ENCODE measurements around the gene PMPCA.
A peak's percentile ranks its signal among the peaks of the same experiment; 100 is the strongest.
"Not testable (repeated sequence)": the region's sequence is repeated elsewhere in the genome, so short reads cannot be mapped to it uniquely, and the experiment has no call there.

PMPCA gene

DNA sequence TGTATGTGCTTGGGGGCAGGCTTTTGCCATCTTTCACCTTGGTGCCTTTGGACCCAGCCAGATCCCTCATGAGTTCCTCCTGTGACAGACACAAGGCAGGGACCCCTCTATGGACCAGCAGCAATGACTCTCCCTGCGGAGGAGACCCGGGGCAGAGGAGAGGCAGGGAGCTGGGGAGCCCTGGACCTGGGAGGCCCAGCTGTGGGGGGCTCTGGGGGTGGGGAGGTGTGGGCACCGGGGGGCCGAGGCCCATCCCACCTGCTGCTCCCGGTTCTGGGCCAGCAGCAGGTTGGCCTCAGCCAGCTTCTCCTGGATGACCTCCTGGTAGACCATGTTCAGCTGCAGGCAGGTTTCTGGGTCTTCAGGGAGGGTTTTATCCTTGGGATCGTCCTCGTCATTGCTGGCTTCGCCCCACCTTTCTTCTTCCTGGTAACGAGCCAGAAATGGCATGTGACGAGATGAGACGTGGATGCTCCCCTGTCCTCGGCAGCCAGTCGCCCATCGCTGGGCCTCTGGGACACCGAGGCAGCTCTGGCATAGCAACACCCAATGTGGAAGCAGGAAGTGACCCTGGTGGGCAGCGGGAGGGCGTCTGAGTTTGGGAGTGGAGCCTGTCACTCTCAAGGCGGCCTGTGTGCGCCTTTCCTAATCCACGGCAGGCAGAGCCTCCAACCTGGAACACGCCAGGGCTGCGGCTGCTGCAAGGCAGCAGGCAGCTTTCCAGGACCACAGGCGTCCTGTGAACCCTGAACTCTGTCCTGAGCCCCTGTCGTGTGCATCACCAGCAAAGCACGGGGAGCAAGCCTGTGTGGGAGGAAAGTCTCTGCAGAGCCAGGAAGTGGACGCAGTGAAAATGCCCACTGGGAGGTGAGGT is 14.9 kb upstream of the PMPCA start:
- DNase-seq: no peak

DNA sequence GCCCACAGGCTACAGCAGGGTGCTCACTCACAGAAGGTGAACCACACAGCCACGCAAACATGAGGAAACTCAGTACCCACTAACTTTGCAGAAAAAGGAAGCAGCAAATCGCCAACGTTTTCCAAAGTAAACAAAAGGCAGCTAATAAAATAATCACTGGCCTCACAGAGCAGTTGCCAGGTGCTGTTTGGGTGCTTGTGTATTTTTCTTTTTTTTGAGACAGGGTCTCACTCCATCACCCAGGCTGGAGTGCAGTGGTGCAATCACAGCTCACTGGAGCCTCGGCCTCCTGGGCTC is 14.3 kb upstream of the PMPCA start:
- no peak for DNase-seq

DNA sequence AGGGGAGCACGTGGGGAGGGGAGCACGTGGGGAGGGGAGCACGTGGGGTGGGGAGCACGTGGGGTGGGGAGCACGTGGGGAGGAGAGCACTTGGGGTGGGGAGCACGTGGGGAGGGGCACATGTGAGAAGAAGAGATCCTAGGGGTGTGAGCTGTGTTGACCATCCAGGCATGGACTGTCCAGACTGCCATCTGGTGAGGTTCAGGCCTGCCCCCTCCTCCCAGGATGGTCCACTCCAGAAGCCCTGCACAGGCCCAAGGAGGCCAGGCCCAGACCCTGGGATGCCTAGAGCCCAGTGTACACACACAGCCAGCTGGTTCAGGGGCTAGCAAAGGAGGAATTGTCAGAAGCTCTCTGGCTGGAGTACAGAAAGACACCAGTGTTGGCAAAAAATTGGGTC is 12.8 kb upstream of the PMPCA start:
- no peak for DNase-seq

DNA sequence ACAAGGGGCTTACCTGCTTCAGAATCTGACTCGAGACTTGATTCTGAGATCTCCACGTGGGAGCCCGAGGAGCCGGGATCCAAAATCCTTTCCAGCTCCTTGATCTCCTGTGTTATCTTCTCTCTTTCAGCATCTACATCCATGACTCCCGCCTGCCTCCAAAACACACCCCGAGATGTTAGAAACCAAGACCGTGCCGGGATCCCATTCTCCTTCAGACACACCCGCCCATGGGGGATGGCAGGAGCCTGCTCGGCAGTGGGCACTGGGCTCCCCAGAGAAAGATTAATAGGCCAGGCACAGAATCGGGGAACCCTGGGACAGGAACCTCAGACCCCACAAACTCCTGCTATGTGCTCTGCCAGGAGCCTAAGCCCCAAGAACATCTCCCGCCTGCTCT is 12.2 kb upstream of the PMPCA start:
- no peak for DNase-seq

DNA sequence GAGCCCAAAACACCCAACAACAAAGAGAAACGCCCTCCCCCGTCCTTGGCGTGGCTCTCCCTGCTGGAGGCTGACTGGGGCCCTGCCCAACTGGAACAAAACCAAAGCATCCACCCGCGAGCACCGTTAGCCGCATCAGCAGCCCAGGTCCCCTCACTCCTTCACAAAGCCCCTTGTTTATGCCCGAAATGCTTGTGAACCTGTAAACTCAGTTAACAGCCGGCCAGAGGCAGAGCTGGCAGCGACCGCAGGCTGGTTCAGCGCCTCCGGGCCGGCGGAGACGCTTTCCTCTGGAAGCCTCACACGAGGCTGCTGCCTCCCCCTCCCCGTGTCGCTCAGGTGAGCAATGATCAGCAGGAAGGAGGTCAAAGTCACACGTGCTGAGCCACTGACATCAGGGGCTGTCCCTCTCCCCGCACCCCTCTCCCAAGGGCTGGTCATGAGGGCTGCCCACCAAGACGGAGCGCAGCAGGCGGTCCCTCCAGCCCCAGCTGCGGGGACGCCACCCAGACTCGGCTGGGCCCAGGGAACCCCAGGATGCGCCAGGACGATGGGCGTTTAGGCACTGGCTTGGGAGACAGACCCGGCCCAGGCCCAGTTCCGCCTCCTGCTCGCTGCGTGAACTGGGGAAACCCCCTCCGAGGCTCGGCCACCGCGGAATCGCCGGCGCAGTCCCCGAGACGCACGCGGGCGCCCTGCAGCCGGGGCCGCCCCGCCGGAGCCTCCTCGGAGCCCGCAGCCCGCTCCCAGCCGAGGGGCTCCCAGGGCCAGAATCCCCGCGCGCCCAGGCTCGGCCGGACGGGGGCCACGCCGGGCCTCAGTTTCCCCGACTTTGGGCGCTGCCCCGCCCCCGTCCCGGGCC is 11.1 kb upstream of the PMPCA start:
- DNase-seq: peak; percentile 20

DNA sequence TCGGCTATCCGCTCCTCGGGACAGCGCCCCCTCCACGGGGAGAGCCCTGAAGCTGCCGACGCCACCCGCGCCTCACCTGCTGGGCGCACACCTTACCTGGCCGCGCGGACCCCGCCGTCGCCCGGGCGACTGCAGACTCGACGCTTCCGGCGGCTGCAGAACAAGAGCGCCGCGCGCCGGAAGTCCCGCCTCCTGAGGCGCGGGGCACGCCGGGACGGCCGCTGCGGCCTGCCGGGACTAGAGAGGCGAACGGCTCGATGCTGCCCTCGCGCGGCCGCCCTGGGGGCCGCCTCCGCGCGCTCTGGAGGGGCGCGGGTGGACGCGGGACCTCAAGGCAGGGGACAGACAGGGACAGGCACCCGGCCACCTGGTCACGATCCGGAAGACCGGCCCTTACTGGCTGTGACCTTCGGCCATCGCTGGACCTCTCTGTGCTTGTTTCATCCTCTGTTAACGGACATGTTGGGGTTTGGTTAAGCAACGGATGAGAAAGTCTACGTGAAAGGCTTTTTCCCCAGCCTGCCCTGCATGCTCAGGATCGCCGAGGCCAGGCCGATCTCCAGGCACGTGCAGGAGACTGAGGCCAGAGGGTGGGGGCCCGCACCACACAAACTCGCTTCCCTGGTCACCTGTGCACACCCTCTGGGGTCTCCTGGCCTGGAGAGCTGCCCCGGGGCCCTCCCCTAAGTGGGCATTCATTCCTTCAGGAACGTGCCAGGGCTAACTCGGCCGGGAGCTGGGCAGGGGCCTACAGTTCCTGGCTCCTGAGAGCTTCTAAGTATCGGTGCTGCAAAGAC is 10.2 kb upstream of the PMPCA start, which contains the start of gene SNAPC4:
SNAPC4 (minus strand) TSS at position 133 of the 797 bp plus-strand sequence. CDS start 1,742 bp downstream, outside the sequence.
- peak; percentile 82 for DNase-seq

DNA sequence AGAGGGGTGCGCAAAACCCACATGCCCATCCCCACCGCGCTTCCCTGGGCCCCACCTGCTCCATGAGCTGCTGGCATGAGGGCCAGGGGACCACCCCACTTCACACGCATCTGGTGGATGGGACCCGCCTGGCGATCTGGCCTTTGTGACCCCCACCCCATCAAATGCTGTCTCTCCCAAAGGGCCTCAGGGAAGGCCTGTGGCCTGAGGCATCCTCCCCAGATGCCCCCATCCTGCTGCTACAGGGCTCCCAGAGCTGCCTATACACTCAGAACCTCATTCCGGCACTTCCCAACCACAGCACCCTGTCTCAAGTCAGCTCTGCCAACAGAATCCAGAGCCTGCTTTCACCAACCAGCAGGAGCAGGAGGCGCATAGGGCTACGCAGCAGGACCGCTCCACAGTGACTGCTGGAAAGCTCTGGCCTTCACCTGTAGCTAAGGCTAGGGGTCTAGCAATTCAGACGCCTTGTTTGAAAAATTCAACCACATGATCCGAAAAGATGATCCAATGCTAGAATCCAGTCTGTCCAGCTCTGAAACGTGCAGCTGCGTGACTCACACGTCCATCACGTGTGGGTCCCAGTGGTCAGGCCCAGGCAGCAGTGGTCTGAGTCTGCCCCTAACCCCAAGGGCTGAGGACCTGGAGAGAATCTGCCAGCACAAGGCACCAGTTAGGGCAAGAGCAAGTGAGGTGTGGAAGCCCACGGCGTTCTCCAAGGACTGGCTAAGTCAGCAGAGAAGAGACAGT is 9.1 kb upstream of the PMPCA start:
- no peak for DNase-seq

DNA sequence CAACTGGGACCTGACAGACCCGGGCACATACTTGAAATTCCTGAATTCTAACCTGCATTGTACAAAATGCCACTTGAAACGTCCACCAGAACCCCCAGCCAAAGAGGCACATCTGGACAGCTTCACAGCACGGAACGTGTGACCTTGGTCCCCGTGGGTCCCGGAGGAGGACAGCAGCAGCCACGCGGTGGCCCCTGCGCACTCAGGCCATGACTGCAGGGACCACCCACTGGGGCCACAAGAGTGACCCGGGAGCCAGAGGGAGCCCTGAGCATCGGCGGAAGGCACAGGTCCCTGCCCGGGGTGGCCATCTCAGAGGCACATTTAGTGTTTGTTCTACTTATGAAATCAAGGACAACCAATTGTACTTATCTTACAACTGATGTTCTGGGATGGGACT is 8.4 kb upstream of the PMPCA start:
- no peak for DNase-seq

DNA sequence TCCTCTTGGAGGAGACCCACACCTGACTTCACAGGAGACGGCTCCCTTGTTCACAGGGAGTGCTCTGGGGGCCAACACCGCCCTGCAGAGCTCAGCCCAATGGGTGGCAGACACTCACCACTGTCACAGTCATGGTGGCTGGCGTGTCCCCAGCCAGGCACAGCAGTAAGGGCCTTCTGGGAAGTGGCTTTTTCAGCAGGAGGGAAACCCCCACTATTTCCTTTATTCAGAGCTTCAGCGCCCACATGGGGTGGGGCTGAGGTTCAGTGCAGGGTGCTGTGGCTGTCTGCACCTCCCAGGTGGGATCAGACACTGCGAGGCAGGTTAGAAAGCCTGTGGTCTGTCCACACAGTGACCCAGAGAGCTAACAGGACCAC is 6.9 kb upstream of the PMPCA start:
- peak; percentile 62 for DNase-seq

DNA sequence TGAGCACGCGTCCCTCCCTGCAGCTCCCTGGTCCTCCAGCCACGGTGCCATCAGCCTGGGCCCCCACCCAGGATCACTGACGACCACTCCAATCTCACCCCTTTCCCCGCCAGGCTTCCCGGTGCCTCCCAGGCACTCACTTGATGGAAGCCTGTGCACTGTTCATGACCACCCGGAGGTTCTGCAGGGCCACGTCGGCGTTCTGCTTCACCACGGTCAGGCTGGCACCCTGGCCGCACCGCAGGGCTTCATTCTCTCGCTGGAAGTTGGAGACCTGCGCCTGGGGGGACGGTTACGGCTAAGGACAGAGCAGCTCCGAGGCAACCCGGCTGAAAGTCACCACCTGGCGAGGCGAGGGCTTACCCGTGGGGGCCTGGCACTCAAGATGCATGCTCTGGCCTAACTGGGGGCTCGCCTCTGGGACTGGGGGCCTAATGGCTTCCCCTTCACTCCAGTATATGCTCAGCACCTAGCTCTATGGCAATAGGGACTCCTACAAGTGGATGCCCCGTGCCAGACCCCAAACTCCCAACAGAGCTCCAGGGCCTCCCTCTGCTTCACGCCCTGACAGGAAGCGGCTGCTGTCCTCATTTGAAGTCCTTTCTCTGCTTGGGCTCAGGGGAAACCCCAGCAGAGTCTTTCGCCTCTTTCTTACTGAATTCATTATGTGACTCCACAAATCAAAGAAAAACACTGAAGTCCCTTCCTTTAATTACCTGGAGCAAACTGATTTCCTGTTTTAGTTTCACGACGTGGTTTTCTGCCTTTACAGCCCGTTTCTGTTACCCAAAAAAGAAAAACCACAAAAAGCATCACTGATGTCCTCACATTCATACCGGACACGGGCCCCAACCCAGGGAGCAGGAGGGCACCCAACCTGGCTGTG is 6.3 kb upstream of the PMPCA start:
- peak; percentile 26 for DNase-seq

DNA sequence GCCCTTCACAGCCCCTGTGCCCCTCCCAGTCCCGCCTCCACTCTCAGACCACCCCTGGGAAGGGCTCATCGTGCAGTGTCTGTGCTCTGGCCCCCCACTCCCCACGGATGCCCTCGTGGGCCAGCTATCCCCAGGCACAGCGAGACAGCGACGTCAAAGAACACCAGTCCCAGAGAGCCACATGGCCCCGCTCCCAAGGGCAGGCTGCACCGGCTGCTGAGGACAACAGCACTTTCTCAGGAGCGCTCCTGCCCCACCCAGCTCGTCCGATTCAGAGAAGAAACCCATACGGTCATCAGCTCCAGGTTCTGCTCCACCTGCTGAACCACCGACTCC is 5.7 kb upstream of the PMPCA start:
- DNase-seq: no peak

DNA sequence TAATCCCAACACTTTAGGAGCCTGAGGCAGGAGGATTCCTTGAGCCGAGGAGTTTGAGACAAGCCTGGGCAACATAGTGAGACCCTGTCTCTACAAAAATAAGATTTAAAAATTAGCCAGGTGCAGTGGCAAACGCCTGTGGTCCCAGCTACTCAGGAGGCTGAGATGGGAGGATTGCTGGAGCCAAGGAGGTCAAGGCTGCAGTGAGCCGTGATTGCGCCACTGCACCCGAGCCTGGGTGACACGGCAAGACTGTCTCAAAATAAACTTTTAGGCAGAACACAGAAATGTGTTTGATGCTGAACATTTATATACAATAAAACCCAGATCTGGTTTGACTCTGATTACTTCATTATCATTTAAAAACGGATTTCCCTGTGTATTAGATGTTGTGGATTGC is 5.0 kb upstream of the PMPCA start:
- no peak for DNase-seq

DNA sequence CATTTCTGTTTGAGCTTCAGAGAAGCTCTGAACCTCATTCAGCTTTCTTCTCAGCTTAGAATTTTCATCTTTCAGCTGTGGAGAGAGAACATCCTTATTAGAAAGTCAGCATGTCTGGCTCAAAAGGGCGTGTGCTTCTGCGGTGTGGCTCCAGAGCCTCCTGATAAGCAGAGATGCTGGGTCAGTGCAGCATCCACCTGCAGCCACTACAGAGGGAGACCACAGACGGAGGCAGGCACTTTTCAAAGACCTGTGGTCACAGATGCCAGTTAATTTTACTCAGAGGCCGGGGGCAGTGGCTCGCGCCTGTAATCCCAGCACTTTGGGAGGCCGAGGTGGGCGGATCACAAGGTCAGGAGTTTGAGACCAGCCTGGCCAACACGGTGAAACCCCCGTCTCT is 4.6 kb upstream of the PMPCA start:
- DNase-seq: not testable (repeated sequence)

DNA sequence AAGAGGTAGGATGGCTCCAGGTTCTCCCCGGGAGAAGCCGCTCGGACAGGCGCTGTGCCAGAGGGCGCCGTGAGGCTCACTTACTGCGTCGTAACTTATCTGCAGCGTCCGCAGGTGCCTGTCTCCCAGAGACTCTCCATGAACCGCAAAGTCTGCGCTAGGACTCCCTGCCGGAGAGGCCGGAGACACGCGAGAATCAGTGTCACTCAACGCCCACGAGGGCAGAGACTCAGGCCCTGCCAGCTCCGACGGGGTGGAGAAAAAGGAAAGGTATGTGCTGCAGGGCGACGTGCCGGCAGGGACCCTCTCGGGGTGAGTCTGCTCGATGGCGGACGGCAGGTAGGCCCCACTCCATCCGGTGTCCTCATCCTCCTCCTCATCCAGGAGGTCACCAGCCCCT is 3.4 kb upstream of the PMPCA start:
- not testable (repeated sequence) for DNase-seq

DNA sequence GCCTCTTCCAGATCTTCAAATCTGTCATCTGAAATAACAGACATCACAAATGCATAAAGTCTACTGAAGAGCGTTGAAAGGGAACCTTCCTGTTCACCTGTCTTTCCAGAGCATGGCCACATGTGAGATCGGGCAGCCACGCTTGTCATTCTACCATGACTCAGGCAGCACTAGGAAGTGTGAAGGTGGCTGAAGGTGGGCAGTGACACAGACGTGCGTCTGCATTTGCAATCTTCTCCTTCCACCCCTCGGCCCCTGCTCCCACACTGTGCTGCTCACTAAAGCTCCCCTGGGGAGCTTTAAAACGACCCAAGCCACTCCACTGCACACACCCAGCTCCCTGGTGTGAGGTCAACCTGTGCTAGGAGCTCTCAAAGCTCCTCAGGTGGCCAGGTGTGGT is 2.5 kb upstream of the PMPCA start:
- no peak for DNase-seq

DNA sequence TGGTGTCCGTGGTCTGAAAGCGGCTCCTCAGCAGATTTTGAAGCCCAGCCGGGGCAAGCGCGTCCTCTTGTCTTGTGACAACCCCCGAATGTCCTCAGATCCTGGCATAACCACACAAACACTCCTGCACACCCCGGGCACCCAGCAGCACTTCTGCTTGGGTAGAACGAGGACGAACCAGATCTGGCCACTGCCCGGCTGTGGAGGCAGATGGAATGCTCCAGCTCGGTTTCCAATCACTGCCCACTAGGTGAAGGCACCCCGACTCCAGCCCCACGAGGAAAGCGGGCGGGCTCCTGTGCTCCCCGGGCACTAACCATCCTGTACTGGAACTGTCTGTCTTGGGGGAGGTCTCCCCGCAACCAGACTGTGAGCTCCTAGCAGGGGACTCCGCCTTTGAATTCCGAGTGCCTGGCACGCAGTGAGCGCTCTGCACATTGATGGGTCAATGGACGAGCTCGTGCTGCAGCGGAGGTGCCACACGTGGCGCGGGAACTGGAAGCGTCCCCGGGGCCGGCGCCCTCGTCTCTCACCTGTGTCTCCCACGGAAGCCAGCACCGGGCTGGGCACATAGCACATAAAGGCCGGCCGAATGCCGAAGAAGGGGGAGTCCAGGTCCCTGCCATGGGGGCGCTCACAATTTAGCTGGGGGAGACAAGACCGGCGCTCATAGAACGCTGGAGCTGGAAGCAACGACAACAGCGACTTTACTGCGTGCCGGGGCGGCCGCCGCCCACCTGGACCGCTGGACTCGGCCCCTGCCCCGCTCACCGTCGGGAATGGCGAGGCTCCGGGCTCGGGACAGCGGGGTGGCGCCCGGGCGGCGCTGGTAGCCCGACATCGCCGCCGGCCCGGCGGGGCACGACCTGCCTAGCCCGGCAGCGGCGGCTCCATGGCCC is 652 bp upstream of the PMPCA start:
- peak; percentile 21 for DNase-seq

DNA sequence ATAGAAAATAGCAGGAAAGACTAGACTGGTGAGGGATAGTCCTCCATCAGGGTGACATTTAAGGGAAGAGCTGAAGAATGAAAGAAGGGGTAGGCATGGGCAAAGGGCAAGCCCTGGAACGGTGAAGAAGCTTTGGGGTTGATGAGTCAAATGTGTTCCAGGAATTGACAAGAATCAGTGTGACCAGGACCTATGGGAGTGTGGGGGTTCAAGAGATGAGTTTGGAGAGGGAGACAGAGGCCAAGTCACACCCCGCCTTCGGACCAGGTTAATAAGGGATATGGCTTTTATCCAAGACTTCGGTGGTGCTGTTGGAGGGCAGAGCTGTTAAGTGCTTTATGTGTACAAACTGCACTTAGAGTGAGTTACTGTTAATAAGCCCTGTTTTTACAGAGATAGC is 920 bp downstream of the PMPCA start:
- DNase-seq: no peak

DNA sequence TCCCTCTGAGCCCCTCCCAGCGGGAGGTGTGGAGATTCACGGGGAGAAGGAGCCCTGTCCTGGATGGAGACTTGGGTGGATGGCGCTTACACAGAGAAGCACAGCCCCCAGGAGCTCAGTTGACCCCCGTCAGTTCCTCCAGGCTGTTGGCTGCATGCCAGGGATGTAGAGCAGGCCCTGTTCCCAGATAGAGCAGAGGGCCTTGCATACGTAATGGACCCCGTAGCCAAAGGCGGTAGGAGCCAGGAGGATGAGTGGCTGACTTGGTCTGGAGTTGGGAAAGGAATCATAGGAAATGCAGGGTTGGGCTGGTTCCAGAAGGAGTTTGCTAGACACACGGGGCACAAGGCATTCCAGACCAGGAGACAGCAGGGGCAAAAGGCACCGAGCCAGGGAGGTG is 2.5 kb downstream of the PMPCA start:
- DNase-seq: no peak

DNA sequence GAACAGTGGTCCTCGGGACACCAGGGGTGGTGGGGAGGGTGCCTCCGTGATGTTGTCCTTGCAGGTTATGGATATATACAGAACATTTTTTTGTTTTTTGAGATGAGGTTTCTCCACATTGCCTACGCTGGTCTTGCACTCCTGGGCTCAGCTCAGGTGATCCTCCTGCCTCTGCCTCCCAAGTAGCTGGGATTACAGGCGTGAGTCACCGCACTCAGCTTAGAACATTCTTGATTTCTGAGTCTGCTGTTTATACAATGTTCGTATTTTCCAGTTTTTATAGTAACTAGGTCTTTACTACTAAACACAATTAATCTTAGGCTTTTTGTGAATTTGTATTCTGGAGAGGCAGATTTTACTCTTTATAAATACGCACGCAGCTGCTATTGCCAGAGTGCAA is 6.0 kb downstream of the PMPCA start:
- DNase-seq: no peak

DNA sequence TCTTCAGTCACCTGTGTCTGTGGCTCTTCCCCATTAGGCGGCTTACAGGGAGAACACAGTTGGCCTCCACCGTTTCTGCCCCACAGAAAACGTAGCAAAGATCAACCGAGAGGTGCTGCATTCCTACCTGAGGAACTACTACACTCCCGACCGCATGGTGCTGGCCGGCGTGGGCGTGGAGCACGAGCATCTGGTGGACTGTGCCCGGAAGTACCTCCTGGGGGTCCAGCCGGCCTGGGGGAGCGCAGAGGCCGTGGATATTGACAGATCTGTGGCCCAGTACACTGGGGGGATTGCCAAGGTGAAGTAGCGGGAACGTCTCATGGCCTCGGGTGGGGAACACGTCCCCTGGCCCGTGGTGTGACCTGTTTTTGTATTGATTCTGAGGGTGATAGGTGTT is 6.5 kb downstream of the PMPCA start:
- DNase-seq: no peak

Data from T-helper 9 cell (primary cell).